ENCODE data around the gene TMEM121B. TPM values are rescaled to one million over a fixed set of nuclear protein-coding genes. Genes with fewer than 3 reads are reported as not detected.

The TMEM121B gene
- total and polyA plus RNA-seq, 4 donors, result 2.1 to 12.9 (median 8.6) TPM

- DNase-seq (ENCODE audit: low read depth in 4 of 6, low spot score in 6 of 6), result no peak
- whole genome bisulfite sequencing (ENCODE audit: insufficient coverage), result 100% methylated on average over 1 of the region's 6 CpGs
These were observed 13.7 kb downstream of the TMEM121B start for GRCh38 chr22:17107547-17107810.

GRCh38 chr22:17106785-17107546 lies 14.2 kb downstream of the TMEM121B start:
- H3K36me3 ChIP-seq (ENCODE audit: control insufficient read depth, insufficient read depth, low read length), result peaks cover 37% of the 10 kb centered on the region
- no peak overlapping the region for H3K4me3 ChIP-seq (ENCODE audit: low read depth, low read length)
- no peak overlapping the region for H3K27ac ChIP-seq (ENCODE audit: low read depth, low read length)
- DNase-seq (ENCODE audit: low read depth in 4 of 6, low spot score in 6 of 6), result no peak
- 89% methylated on average over 12 of the region's 15 CpGs for WGBS (ENCODE audit: insufficient coverage)
- H3K4me1 ChIP-seq (ENCODE audit: control insufficient read depth, insufficient read depth, low read length), result peaks cover 5% of the 10 kb centered on the region
- H3K27me3 ChIP-seq (ENCODE audit: control insufficient read depth, insufficient read depth, low read length), result no peaks in the 10 kb centered on the region
- no peaks in the 10 kb centered on the region for H3K9me3 ChIP-seq (ENCODE audit: control insufficient read depth, insufficient read depth, low read length)

More at GRCh38 chr22:17107547-17107810, 13.7 kb downstream of the TMEM121B start:
- no peak overlapping the region for H3K4me3 ChIP-seq (ENCODE audit: low read depth, low read length)
- H3K27ac ChIP-seq (ENCODE audit: low read depth, low read length), result no peak overlapping the region
- H3K36me3 ChIP-seq (ENCODE audit: control insufficient read depth, insufficient read depth, low read length), result peaks cover 35% of the 10 kb centered on the region
- H3K9me3 ChIP-seq (ENCODE audit: control insufficient read depth, insufficient read depth, low read length), result no peaks in the 10 kb centered on the region
- H3K4me1 ChIP-seq (ENCODE audit: control insufficient read depth, insufficient read depth, low read length), result peaks cover 5% of the 10 kb centered on the region
- H3K27me3 ChIP-seq (ENCODE audit: control insufficient read depth, insufficient read depth, low read length), result no peaks in the 10 kb centered on the region

DNA sequence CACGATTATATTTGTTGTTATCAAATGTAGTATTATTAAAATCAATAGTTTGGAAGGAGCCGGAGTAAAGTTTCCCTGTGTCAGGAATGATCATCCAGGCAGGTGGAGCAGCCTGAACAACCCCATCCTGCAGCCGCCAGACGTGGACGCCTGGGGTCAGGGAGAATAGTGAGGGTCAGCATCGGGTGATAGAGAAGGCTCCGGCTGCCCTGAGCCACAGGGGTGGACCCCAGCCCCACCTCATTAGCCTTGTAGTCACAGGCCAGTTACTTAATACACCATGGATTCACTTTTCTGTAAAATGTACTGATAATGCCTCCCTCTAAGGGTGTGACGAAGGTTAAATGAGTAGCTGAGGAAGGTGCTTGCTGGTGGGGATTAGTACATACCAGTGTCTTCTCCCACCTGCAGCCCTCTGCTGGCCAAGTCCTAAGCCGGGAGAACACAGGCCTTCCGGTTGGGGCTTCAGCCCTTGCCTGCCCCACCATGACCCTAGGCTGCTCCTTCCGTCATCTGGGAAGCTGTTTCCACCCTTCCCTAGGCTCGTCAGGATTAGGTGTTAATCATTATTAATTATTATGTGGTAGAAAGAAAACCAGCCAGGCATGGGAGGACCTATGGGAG lies 14.9 kb downstream of the TMEM121B start:
- H3K4me1 ChIP-seq (ENCODE audit: control insufficient read depth, insufficient read depth, low read length), result peaks cover 5% of the 10 kb centered on the region
- H3K27ac ChIP-seq (ENCODE audit: low read depth, low read length), result no peak overlapping the region
- peaks cover 41% of the 10 kb centered on the region for H3K36me3 ChIP-seq (ENCODE audit: control insufficient read depth, insufficient read depth, low read length)
- WGBS (ENCODE audit: insufficient coverage), result 90% methylated on average over 3 of the region's 12 CpGs
- no peak for DNase-seq (ENCODE audit: low read depth in 4 of 6, low spot score in 6 of 6)
- H3K9me3 ChIP-seq (ENCODE audit: control insufficient read depth, insufficient read depth, low read length), result no peaks in the 10 kb centered on the region
- H3K4me3 ChIP-seq (ENCODE audit: low read depth, low read length), result no peak overlapping the region
- H3K27me3 ChIP-seq (ENCODE audit: control insufficient read depth, insufficient read depth, low read length), result no peaks in the 10 kb centered on the region

- DNase-seq (ENCODE audit: low read depth in 4 of 6, low spot score in 6 of 6), result no peak
- peaks cover 5% of the 10 kb centered on the region for H3K4me1 ChIP-seq (ENCODE audit: control insufficient read depth, insufficient read depth, low read length)
- H3K4me3 ChIP-seq (ENCODE audit: low read depth, low read length), result no peak overlapping the region
- peaks cover 44% of the 10 kb centered on the region for H3K36me3 ChIP-seq (ENCODE audit: control insufficient read depth, insufficient read depth, low read length)
- WGBS (ENCODE audit: insufficient coverage), result 84% methylated on average over 17 of the region's 22 CpGs
- no peak overlapping the region for H3K27ac ChIP-seq (ENCODE audit: low read depth, low read length)
- no peaks in the 10 kb centered on the region for H3K9me3 ChIP-seq (ENCODE audit: control insufficient read depth, insufficient read depth, low read length)
- no peaks in the 10 kb centered on the region for H3K27me3 ChIP-seq (ENCODE audit: control insufficient read depth, insufficient read depth, low read length)
These were observed 15.7 kb downstream of the TMEM121B start for GRCh38 chr22:17105143-17106129.

- Histone ChIP-seq H3K36me3 (ENCODE audit: control insufficient read depth, insufficient read depth, low read length) (peaks cover 42% of the 10 kb centered on the region), H3K27me3 (ENCODE audit: control insufficient read depth, insufficient read depth, low read length) (no peaks in the 10 kb centered on the region)
- 92% methylated on average over 9 of the region's 14 CpGs for WGBS (ENCODE audit: insufficient coverage)
These were observed 16.7 kb downstream of the TMEM121B start for GRCh38 chr22:17104336-17104935.

DNA sequence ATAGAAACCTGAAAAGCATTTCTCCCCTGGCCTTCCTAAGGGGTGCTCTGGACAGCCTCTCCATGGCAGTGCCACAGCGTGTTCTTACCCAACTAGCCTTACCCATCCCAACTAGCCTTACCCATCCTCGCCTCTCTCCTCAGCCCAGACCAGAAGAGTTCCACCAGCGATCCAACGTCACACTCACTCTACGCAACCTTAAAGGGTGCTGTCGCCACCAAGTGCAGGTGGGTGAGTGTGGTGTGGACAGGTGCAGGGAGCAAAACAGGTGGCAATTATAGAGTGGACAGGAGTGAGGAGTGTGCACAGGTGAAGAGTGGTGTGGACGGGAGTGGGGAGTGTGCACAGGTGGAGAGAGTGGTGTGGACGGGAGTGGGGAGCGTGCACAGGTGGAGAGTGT lies 17.8 kb downstream of the TMEM121B start:
- peaks cover 31% of the 10 kb centered on the region for H3K36me3 ChIP-seq (ENCODE audit: control insufficient read depth, insufficient read depth, low read length)
- H3K4me3 ChIP-seq (ENCODE audit: low read depth, low read length), result no peak overlapping the region
- H3K4me1 ChIP-seq (ENCODE audit: control insufficient read depth, insufficient read depth, low read length), result peaks cover 5% of the 10 kb centered on the region
- no peaks in the 10 kb centered on the region for H3K27me3 ChIP-seq (ENCODE audit: control insufficient read depth, insufficient read depth, low read length)
- no peak for DNase-seq (ENCODE audit: low read depth in 4 of 6, low spot score in 6 of 6)
- WGBS (ENCODE audit: insufficient coverage), result 99% methylated on average over 8 of the region's 9 CpGs
- no peak overlapping the region for H3K27ac ChIP-seq (ENCODE audit: low read depth, low read length)
- H3K9me3 ChIP-seq (ENCODE audit: control insufficient read depth, insufficient read depth, low read length), result no peaks in the 10 kb centered on the region

More at GRCh38 chr22:17104336-17104935, 16.7 kb downstream of the TMEM121B start:
- Histone ChIP-seq H3K4me1 (ENCODE audit: control insufficient read depth, insufficient read depth, low read length) (peaks cover 5% of the 10 kb centered on the region), H3K27ac (ENCODE audit: low read depth, low read length) (no peak overlapping the region), H3K9me3 (ENCODE audit: control insufficient read depth, insufficient read depth, low read length) (no peaks in the 10 kb centered on the region), H3K4me3 (ENCODE audit: low read depth, low read length) (no peak overlapping the region)
- no peak for DNase-seq (ENCODE audit: low read depth in 4 of 6, low spot score in 6 of 6)

DNA sequence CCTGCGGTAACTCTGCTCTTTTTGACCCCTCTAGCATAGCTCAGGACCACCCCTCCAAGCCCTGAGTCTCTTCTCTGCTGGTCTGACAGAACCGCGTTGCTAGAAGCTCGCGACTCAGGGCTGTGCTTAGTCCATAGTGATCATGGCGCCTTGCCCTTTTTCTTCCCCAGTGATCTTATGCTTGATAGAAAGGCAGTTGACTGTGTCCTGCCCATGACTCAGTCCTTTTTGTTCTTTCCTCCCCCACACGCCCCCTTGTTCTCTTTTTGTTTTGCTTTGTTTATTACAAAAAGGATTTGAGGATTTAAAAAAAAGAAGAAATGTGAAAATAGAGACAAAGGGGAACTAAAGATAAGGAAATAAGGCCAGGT lies 18.9 kb downstream of the TMEM121B start:
- Histone ChIP-seq H3K9me3 (ENCODE audit: control insufficient read depth, insufficient read depth, low read length) (no peaks in the 10 kb centered on the region), H3K36me3 (ENCODE audit: control insufficient read depth, insufficient read depth, low read length) (peaks cover 29% of the 10 kb centered on the region), H3K4me1 (ENCODE audit: control insufficient read depth, insufficient read depth, low read length) (peaks cover 8% of the 10 kb centered on the region), H3K27me3 (ENCODE audit: control insufficient read depth, insufficient read depth, low read length) (no peaks in the 10 kb centered on the region), H3K4me3 (ENCODE audit: low read depth, low read length) (no peak overlapping the region), H3K27ac (ENCODE audit: low read depth, low read length) (no peak overlapping the region)
- WGBS (ENCODE audit: insufficient coverage), result 90% methylated on average over 3 of the region's 7 CpGs
- no peak for DNase-seq (ENCODE audit: low read depth in 4 of 6, low spot score in 6 of 6)

- no peak for DNase-seq (ENCODE audit: low read depth in 4 of 6, low spot score in 6 of 6)
- Histone ChIP-seq H3K4me1 (ENCODE audit: control insufficient read depth, insufficient read depth, low read length) (peaks cover 8% of the 10 kb centered on the region), H3K27me3 (ENCODE audit: control insufficient read depth, insufficient read depth, low read length) (no peaks in the 10 kb centered on the region), H3K36me3 (ENCODE audit: control insufficient read depth, insufficient read depth, low read length) (peaks cover 29% of the 10 kb centered on the region), H3K27ac (ENCODE audit: low read depth, low read length) (no peak overlapping the region), H3K4me3 (ENCODE audit: low read depth, low read length) (no peak overlapping the region), H3K9me3 (ENCODE audit: control insufficient read depth, insufficient read depth, low read length) (no peaks in the 10 kb centered on the region)
- WGBS (ENCODE audit: insufficient coverage), result 84% methylated on average over 13 of the region's 14 CpGs
These were observed 19.5 kb downstream of the TMEM121B start for GRCh38 chr22:17101475-17102296.

- Histone ChIP-seq H3K27ac (ENCODE audit: low read depth, low read length) (no peak overlapping the region), H3K36me3 (ENCODE audit: control insufficient read depth, insufficient read depth, low read length) (peaks cover 22% of the 10 kb centered on the region)
These were observed 20.5 kb downstream of the TMEM121B start for GRCh38 chr22:17100621-17101020.

More at GRCh38 chr22:17100621-17101020, 20.5 kb downstream of the TMEM121B start:
- Histone ChIP-seq H3K9me3 (ENCODE audit: control insufficient read depth, insufficient read depth, low read length) (no peaks in the 10 kb centered on the region), H3K4me1 (ENCODE audit: control insufficient read depth, insufficient read depth, low read length) (peaks cover 6% of the 10 kb centered on the region), H3K27me3 (ENCODE audit: control insufficient read depth, insufficient read depth, low read length) (no peaks in the 10 kb centered on the region), H3K4me3 (ENCODE audit: low read depth, low read length) (no peak overlapping the region)
- 86% methylated on average over 5 of the region's 6 CpGs for WGBS (ENCODE audit: insufficient coverage)
- DNase-seq (ENCODE audit: low read depth in 4 of 6, low spot score in 6 of 6), result no peak
